ENCODE measurements around the gene SEC61A1.
A peak's percentile ranks its signal among the peaks of the same experiment; 100 is the strongest.

GRCh38 chr3:128076483-128077201 lies 24.4 kb downstream of the SEC61A1 start:
- TF ChIP-seq POLR2A (IDR thresholded peaks at IDR 0.05; ENCODE audit: low read length) = peak; percentile 85
- peak; percentile 54 for TF ChIP-seq GATA1 (IDR thresholded peaks at IDR 0.05; ENCODE audit: low read depth, low read length)
